IPS DF 4.7 (cell line): ENCODE data around the gene BIVM.

ENCODE experiments used
- DNase-seq: peaks from one replicate; pipeline ENCODE4 v3.0.0-alpha.2; 2013; ENCODE audit warnings: low spot score; ENCODE audit errors: extremely low read depth

Gene BIVM

GRCh38 chr13:102788683-102789082 is 10.2 kb upstream of the BIVM start:
- no peak for DNase-seq

- no peak for DNase-seq
Measured at GRCh38 chr13:102792396-102792795, 6.5 kb upstream of the BIVM start.

GRCh38 chr13:102793611-102794355 is 5.1 kb upstream of the BIVM start:
- no peak for DNase-seq

- DNase-seq: no peak
Measured at GRCh38 chr13:102799426-102800144, 666 bp downstream of the BIVM start.

- DNase-seq: no peak
Measured at GRCh38 chr13:102800145-102801041, 1.5 kb downstream of the BIVM start.

GRCh38 chr13:102805680-102806079 is 6.8 kb downstream of the BIVM start:
- DNase-seq: no peak

- no peak for DNase-seq
Measured at GRCh38 chr13:102807699-102808098, 8.8 kb downstream of the BIVM start.

GRCh38 chr13:102812611-102813287 is 13.8 kb downstream of the BIVM start:
- DNase-seq: no peak

GRCh38 chr13:102814025-102814607 is 15.2 kb downstream of the BIVM start:
- DNase-seq: no peak

- DNase-seq: no peak
Measured at GRCh38 chr13:102814793-102815192, 15.9 kb downstream of the BIVM start.

GRCh38 chr13:102815788-102816187 is 16.9 kb downstream of the BIVM start:
- DNase-seq: no peak

GRCh38 chr13:102816708-102817107 is 17.8 kb downstream of the BIVM start:
- no peak for DNase-seq

GRCh38 chr13:102817241-102817640 is 18.3 kb downstream of the BIVM start:
- DNase-seq: no peak

- DNase-seq: no peak
Measured at GRCh38 chr13:102817907-102818306, 19.0 kb downstream of the BIVM start.

GRCh38 chr13:102825400-102825799 is 26.5 kb downstream of the BIVM start:
- DNase-seq: no peak

- no peak for DNase-seq
Measured at GRCh38 chr13:102825921-102826706, 27.2 kb downstream of the BIVM start.

GRCh38 chr13:102830646-102831045 is 31.7 kb downstream of the BIVM start:
- no peak for DNase-seq

- DNase-seq: no peak
Measured at GRCh38 chr13:102836471-102836870, 37.6 kb downstream of the BIVM start.

GRCh38 chr13:102838273-102838672 is 39.4 kb downstream of the BIVM start:
- DNase-seq: no peak

- DNase-seq: no peak
Measured at GRCh38 chr13:102838982-102839381, 40.1 kb downstream of the BIVM start.
